ENCODE data around the gene TFR2.

The TFR2 gene

DNA sequence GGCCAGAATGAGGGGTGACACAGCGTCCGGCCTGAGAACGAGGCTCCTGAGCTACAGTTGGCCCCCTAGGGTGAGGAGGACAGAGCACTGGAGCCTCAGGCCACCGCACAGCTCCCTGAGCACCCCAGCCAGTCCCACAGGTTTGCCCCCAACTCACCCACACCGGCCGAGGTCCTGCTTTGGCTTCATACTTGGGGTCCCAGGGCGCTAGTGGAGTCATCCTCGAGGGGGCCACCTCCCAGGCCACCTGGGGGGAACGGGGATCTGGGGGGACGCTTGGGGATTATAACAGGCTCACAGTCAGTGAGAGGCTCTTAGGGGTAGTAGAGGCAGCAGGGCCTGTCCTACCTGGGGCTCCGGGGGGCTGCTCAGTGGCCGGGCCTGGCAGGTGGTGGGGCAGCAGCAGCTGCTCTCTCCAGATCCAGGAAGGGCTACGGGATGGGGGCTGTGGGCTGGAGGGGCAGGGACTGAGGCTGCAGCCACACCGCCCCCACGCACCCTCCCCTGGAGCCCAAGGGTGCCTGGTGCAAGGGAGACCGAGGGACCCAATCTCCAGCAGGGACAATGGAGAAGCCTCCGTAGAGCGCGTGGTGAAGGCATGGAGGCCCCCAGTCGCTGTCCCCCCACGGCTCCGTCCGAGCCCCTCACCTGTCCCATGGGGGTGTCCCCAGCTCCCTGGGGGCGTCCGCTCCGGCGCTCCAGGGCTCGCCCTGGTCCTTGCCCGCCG is 68.2 kb downstream of the TFR2 start:
- Histone ChIP-seq H3K27ac (no peak overlapping the region), H3K4me3 (ENCODE audit: low read depth, low read length) (no peak overlapping the region), H3K36me3 (peaks cover 31% of the 10 kb centered on the region), H3K27me3 (ENCODE audit: insufficient read depth, low read depth, severe bottlenecking) (no peaks in the 10 kb centered on the region), H3K9me3 (ENCODE audit: severe bottlenecking) (no peaks in the 10 kb centered on the region)
- no peak for DNase-seq
- no peak for TF ChIP-seq CTCF (IDR thresholded peaks at IDR 0.05; ENCODE audit: low read depth, low read length)

- H3K9me3 ChIP-seq (ENCODE audit: severe bottlenecking) = no peaks in the 10 kb centered on the region
- peaks cover 24% of the 10 kb centered on the region for H3K36me3 ChIP-seq
- DNase-seq = no peak
- no peak overlapping the region for H3K4me3 ChIP-seq (ENCODE audit: low read depth, low read length)
- TF ChIP-seq CTCF (IDR thresholded peaks at IDR 0.05; ENCODE audit: low read depth, low read length) = no peak
- H3K27ac ChIP-seq = no peak overlapping the region
- no peaks in the 10 kb centered on the region for H3K27me3 ChIP-seq (ENCODE audit: insufficient read depth, low read depth, severe bottlenecking)
These were observed 68.9 kb downstream of the TFR2 start for GRCh38 chr7:100572281-100572948.

DNA sequence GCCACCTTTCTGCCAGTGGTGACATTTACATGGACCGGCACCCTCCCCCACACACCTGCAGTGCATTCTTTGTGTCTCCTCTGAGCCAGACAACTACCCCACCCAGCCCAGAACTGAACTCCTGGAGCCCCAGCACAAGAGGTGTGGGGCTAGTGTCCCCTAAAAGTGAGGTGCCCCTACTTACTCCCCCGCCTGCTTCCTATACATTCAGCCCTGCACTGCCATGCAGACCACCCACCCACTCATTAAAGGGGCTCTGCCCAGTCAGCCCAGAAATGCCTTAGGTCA is 69.6 kb downstream of the TFR2 start:
- Histone ChIP-seq H3K27me3 (ENCODE audit: insufficient read depth, low read depth, severe bottlenecking) (no peaks in the 10 kb centered on the region), H3K4me3 (ENCODE audit: low read depth, low read length) (no peak overlapping the region), H3K36me3 (peaks cover 19% of the 10 kb centered on the region), H3K27ac (no peak overlapping the region), H3K9me3 (ENCODE audit: severe bottlenecking) (no peaks in the 10 kb centered on the region)
- TF ChIP-seq CTCF (IDR thresholded peaks at IDR 0.05; ENCODE audit: low read depth, low read length) = no peak
- DNase-seq = no peak

DNA sequence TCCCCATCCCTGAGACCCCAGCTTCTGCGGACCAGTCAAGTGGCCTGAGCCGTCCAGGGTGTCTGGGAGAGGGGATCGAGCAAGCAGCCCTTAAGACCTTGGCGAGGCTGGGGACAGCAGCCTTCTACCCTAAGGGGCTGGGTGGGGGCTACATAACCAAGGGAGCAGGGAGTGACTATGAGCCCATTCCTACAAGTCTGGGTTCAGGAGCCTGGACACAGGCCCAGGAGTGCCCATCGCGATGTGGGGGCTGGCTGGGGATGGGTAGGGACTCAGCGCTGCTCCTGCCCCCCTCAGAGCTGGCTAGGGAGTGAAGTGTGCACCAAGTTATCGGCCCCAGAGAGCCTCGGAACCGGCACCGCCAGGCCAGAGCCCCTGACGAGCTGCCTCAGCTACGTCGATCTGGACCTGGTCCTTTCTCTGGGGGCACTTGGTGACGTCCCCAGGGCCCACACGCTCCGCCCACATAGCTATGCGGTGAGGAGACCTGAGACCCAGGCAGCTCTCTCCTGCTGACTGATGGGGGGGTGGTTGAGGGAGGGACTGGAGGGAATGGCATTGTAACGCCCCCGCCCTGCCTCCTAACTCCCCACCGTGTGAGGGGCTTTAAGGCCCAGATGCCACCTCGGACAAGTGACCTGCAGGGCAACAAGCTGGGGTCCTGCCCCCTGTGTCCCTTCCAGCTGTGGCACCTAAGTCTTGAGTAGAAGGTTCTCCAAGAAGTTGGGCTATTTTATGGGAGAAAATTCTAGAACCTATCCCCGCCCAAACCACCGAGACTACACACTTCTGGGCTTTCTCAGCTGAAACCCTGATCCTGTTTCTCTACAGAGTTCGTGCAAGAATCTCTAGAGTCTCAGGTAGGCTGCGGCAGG is 70.2 kb downstream of the TFR2 start:
- no peak for TF ChIP-seq CTCF (IDR thresholded peaks at IDR 0.05; ENCODE audit: low read depth, low read length)
- H3K27ac ChIP-seq = no peak overlapping the region
- peaks cover 13% of the 10 kb centered on the region for H3K36me3 ChIP-seq
- H3K4me3 ChIP-seq (ENCODE audit: low read depth, low read length) = no peak overlapping the region; the same call in 1 of the 2 replicates
- no peaks in the 10 kb centered on the region for H3K27me3 ChIP-seq (ENCODE audit: insufficient read depth, low read depth, severe bottlenecking)
- DNase-seq = no peak
- H3K9me3 ChIP-seq (ENCODE audit: severe bottlenecking) = no peaks in the 10 kb centered on the region
